A549 (cell line): Measurements from ENCODE around the gene AQP4. TPM values are rescaled to one million over a fixed set of nuclear protein-coding genes. Genes with fewer than 3 reads are reported as not detected.

Source experiments
- ATAC-seq, 2 experiments: fragments of 200-7000 bp in 1 of 2; fragments of >200 bp in 1 of 2; cut with Nextera tagmentation in 1 of 2; cut with Tn5 transposase in 1 of 2; 3 replicates each; pipeline versions ENCODE4 v1.8.0 to v1.9.1; 2018 to 2020; ENCODE audit warnings: mild to moderate bottlenecking in 1 of 2, moderate library complexity in 1 of 2
- CTCF ChIA-PET: fragments of 300-600 bp; sonication (Branson Sonifier 250); formaldehyde crosslinking; extraction: SDS; loops from one replicate; lab custom pipeline; 2021; ENCODE audit warnings: antibody characterized with exemption, inconsistent platforms; lab: Yijun Ruan, JAX
- POLR2A ChIA-PET: fragments of 350-600 bp; formaldehyde crosslinking; extraction: SDS; loops from one replicate; lab custom pipeline; 2021; ENCODE audit warnings: antibody characterized with exemption, inconsistent platforms; lab: Yijun Ruan, JAX
- DNase-seq, 2 experiments: peaks; one replicate each; pipeline versions ENCODE4 v3.0.0 to v3.0.0-alpha.2; 2011 to 2016; ENCODE audit warnings: low read depth in 1 of 2, low spot score in 1 of 2
- FAIRE-seq: peaks from 2 replicates; lab custom pipeline; 2011; peaks lifted over from hg19 to GRCh38; lab: Jason Lieb, UNC
- H3K27ac ChIP-seq, 2 experiments: fragments of >200 bp; sonication (Bioruptor Twin); formaldehyde crosslinking; 3 replicates each; pipeline ENCODE4 v1.5.1; 2016 to 2017
- H3K4me1 ChIP-seq: fragments of >200 bp; sonication (Bioruptor Twin); formaldehyde crosslinking; 3 replicates; pipeline ENCODE4 v1.6.1; 2016
- H3K4me2 ChIP-seq: fragments of >200 bp; sonication (Bioruptor Twin); formaldehyde crosslinking; 3 replicates; pipeline ENCODE4 v1.6.1; 2016
- H3K4me3 ChIP-seq: fragments of >200 bp; sonication (Bioruptor Twin); formaldehyde crosslinking; 3 replicates; pipeline ENCODE4 v1.5.1; 2016
- H3K9me3 ChIP-seq: fragments of >200 bp; sonication (Bioruptor Twin); formaldehyde crosslinking; 3 replicates; pipeline ENCODE4 v1.6.1; 2016
- ATOH8 ChIP-seq: fragments of 250-450 bp; sonication (Bioruptor Pico); IDR thresholded peaks from 2 replicates; pipeline ENCODE4 v1.5.0; 2020; ENCODE audit warnings: low read depth, mild to moderate bottlenecking, moderate library complexity
- BHLHE40 ChIP-seq: IDR thresholded peaks from 2 replicates; pipeline ENCODE4 v1.6.1; 2012; ENCODE audit warnings: low read depth, low read length, inconsistent platforms
- CBX2 ChIP-seq: fragments of 200-600 bp; sonication (generic); IDR thresholded peaks from 2 replicates; pipeline ENCODE4 v1.6.1; 2016; ENCODE audit warnings: low read depth, mild to moderate bottlenecking, borderline replicate concordance
- CBX8 ChIP-seq: fragments of 200-600 bp; sonication (generic); IDR thresholded peaks from 2 replicates; pipeline ENCODE4 v1.6.1; 2016
- CHD2 ChIP-seq: fragments of 150-350 bp; IDR thresholded peaks from 2 replicates; pipeline ENCODE4 v1.6.1; 2014; ENCODE audit warnings: low read length; ENCODE audit not compliant: partially characterized antibody
- E2F6 ChIP-seq: IDR thresholded peaks from 2 replicates; pipeline ENCODE4 v1.6.1; 2012; ENCODE audit warnings: low read depth, borderline replicate concordance
- EHMT2 ChIP-seq: fragments of 200-600 bp; sonication (generic); IDR thresholded peaks from 2 replicates; pipeline ENCODE4 v1.6.1; 2016; ENCODE audit warnings: antibody characterized with exemption, low read depth, mild to moderate bottlenecking, moderate library complexity
- ESRRA ChIP-seq: fragments of 150-350 bp; IDR thresholded peaks from 2 replicates; pipeline ENCODE4 v1.6.1; 2014; ENCODE audit warnings: mild to moderate bottlenecking, low read length, borderline replicate concordance
- FOSB ChIP-seq: fragments of 250-450 bp; sonication (Bioruptor Pico); IDR thresholded peaks from 2 replicates; pipeline ENCODE4 v1.5.0; 2020; ENCODE audit warnings: mild to moderate bottlenecking, moderate library complexity
- FOXS1 ChIP-seq: fragments of 250-450 bp; sonication (Bioruptor Pico); IDR thresholded peaks from 2 replicates; pipeline ENCODE4 v1.5.0; 2020; ENCODE audit warnings: mild to moderate bottlenecking, moderate library complexity
- HDAC2 ChIP-seq: fragments of 200-600 bp; sonication (generic); IDR thresholded peaks from 2 replicates; pipeline ENCODE4 v1.6.1; 2016
- HOXB13 ChIP-seq: fragments of 250-450 bp; sonication (Bioruptor Pico); IDR thresholded peaks from 2 replicates; pipeline ENCODE4 v1.5.0; 2020; ENCODE audit warnings: low read depth, mild to moderate bottlenecking, moderate library complexity
- JUNB ChIP-seq: fragments of >200 bp; sonication (Bioruptor Twin); formaldehyde crosslinking; IDR thresholded peaks from 2 replicates; pipeline ENCODE4 v1.6.1; 2016
- KDM1A ChIP-seq: fragments of 200-600 bp; sonication (generic); IDR thresholded peaks from 2 replicates; pipeline ENCODE4 v1.6.1; 2016; ENCODE audit warnings: low read depth, mild to moderate bottlenecking
- NFE2L2 ChIP-seq: fragments of 150-350 bp; conservative IDR thresholded peaks from 2 replicates; pipeline ENCODE4 v1.6.1; 2014; ENCODE audit warnings: low read length
- PBX3 ChIP-seq: IDR thresholded peaks from 2 replicates; pipeline ENCODE4 v1.6.1; 2012
- POLR2A ChIP-seq: IDR thresholded peaks from 2 replicates; pipeline ENCODE4 v1.6.1; 2012; ENCODE audit warnings: mild to moderate bottlenecking, low read length
- RARB ChIP-seq: fragments of 250-450 bp; sonication (Bioruptor Pico); IDR thresholded peaks from 2 replicates; pipeline ENCODE4 v1.8.0; 2021; ENCODE audit warnings: mild to moderate bottlenecking, moderate library complexity
- REST ChIP-seq: fragments of 200-600 bp; sonication (generic); IDR thresholded peaks from 2 replicates; pipeline ENCODE4 v1.6.1; 2016; ENCODE audit warnings: antibody characterized with exemption, mild to moderate bottlenecking, moderate library complexity
- SMC3 ChIP-seq: fragments of >200 bp; sonication (Bioruptor Twin); formaldehyde crosslinking; IDR thresholded peaks from 3 replicates; pipeline ENCODE4 v1.6.1; 2018; ENCODE audit warnings: inconsistent platforms
- SREBF2 ChIP-seq: fragments of 450-650 bp; IDR thresholded peaks from 2 replicates; pipeline ENCODE4 v1.6.1; 2014; ENCODE audit warnings: mild to moderate bottlenecking, moderate library complexity
- TFCP2L1 ChIP-seq: fragments of 250-450 bp; sonication (Bioruptor Pico); IDR thresholded peaks from 2 replicates; pipeline ENCODE4 v1.5.0; 2021; ENCODE audit warnings: mild to moderate bottlenecking
- TP53 ChIP-seq: fragments of 250-450 bp; sonication (Bioruptor Pico); IDR thresholded peaks from 2 replicates; pipeline ENCODE4 v1.5.0; 2021; ENCODE audit warnings: mild to moderate bottlenecking, moderate library complexity
- USF2 ChIP-seq: fragments of 450-650 bp; IDR thresholded peaks from 2 replicates; pipeline ENCODE4 v1.6.1; 2014; ENCODE audit warnings: antibody characterized with exemption
- ZC3H11A ChIP-seq: fragments of 450-650 bp; IDR thresholded peaks from 2 replicates; pipeline ENCODE4 v1.6.1; 2014; ENCODE audit warnings: antibody characterized with exemption, mild to moderate bottlenecking
- ZNF302 ChIP-seq: fragments of 250-450 bp; sonication (Bioruptor Pico); IDR thresholded peaks from 2 replicates; pipeline ENCODE4 v1.9.0; 2021; ENCODE audit warnings: inconsistent platforms, mild to moderate bottlenecking, moderate library complexity
- ZSCAN20 ChIP-seq: fragments of 250-450 bp; sonication (Bioruptor Pico); IDR thresholded peaks from 2 replicates; pipeline ENCODE4 v1.8.0; 2022; ENCODE audit warnings: mild to moderate bottlenecking, moderate library complexity
- WGBS: methylation state at CpG from one replicate; pipeline ENCODE4 v1.1.6; 2017; ENCODE audit errors: missing lambda C conversion rate; 5-methylcytosine and 5-hydroxymethylcytosine counted together
- polyA plus RNA-seq, 4 experiments: library from polyadenylated mRNA; depleted of rRNA in 3 of 4; stranded (reverse); fragments of >200 nt; fragmentation: RNase III in 1 of 4; extraction: RNeasy Plus Mini Kit Qiagen cat#74134 plus additional on column Dnase treatment in 1 of 4; gene quantifications; 2 replicates in 3 of 4; 3 replicates in 1 of 4; pipeline ENCODE4 v1.2.3, GENCODE V29; 2011 to 2017

AQP4 gene
- polyA plus RNA-seq, 2 of the 4 experiments (the other 2 are of a cell fraction): 0.08 TPM; not detected in 1

GRCh38 chr18:26901020-26901419 lies 35.5 kb upstream of the AQP4 start:
- no peaks in the 10 kb centered on the region; the same call in 2 of the 3 replicates for H3K9me3 ChIP-seq
- TF ChIP-seq CBX2: no peak
- TF ChIP-seq NFE2L2: no peak
- no peak for TF ChIP-seq EHMT2
- no peak for TF ChIP-seq RARB (CRISPR knock-in tag)
- TF ChIP-seq FOXS1 (CRISPR knock-in tag): no peak
- no peak for TF ChIP-seq SREBF2
- TF ChIP-seq HOXB13 (CRISPR knock-in tag): no peak
- no peak for TF ChIP-seq USF2
- no peak for TF ChIP-seq ZC3H11A
- no peak for TF ChIP-seq BHLHE40
- no peak for TF ChIP-seq E2F6
- no peak for TF ChIP-seq SMC3
- TF ChIP-seq, all 56 proteins: peak for 0
- CTCF ChIA-PET: no interaction called here
- Histone ChIP-seq H3K27ac (no peak overlapping the region), H3K4me2 (no peak overlapping the region), H3K4me1 (no peaks in the 10 kb centered on the region), H3K4me3 (no peak overlapping the region)
- POLR2A ChIA-PET: no interaction called here
- DNase-seq (no peak), ATAC-seq (no peak), FAIRE-seq (no peak)

GRCh38 chr18:26894426-26894825 lies 28.9 kb upstream of the AQP4 start:
- FAIRE-seq (no peak), ATAC-seq (no peak), DNase-seq (no peak)
- no peak for TF ChIP-seq CHD2
- TF ChIP-seq JUNB: no peak
- no peak for TF ChIP-seq ATOH8 (CRISPR knock-in tag)
- no peak for TF ChIP-seq HDAC2
- no peak for TF ChIP-seq KDM1A
- TF ChIP-seq E2F6: no peak
- no peak for TF ChIP-seq TP53 (CRISPR knock-in tag)
- no peak for TF ChIP-seq FOSB (CRISPR knock-in tag)
- no peak for TF ChIP-seq REST
- no peak for TF ChIP-seq ZNF302
- TF ChIP-seq POLR2A: no peak
- no peak for TF ChIP-seq BHLHE40
- TF ChIP-seq ESRRA: no peak
- no peak for TF ChIP-seq ZSCAN20 (CRISPR knock-in tag)
- no peak for TF ChIP-seq TFCP2L1 (CRISPR knock-in tag)
- TF ChIP-seq PBX3: no peak
- no peak for TF ChIP-seq CBX8
- H3K4me1 ChIP-seq: no peaks in the 10 kb centered on the region
- POLR2A ChIA-PET: no interaction called here
- CTCF ChIA-PET: no interaction called here
- WGBS: 10% methylated on average over 1 of the region's 1 CpG
- H3K4me2 ChIP-seq: no peak overlapping the region
- H3K27ac ChIP-seq: no peak overlapping the region
- no peak overlapping the region for H3K4me3 ChIP-seq
- no peaks in the 10 kb centered on the region for H3K9me3 ChIP-seq
